Measurements from ENCODE around the gene SMOC2.

Gene SMOC2

DNA sequence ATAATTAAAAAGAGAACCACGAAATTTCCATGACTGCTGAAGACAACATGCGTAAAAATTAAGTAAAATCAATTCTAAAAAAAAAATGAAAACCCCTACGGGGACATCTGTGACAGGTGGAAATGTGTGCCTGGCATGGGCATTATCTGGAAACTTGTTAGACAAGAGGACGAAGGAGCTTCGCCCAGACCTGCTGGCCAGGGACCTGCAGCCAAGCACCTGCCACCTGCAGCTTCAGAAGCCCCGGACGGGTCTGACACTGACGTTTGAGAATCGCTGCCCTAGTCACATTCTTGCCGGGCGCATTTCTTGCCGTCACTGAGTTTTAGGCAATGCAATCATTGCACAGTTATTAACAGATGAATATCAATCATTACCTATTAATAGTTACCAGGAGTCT lies 140.3 kb downstream of the SMOC2 start:
- no peak for DNase-seq

DNA sequence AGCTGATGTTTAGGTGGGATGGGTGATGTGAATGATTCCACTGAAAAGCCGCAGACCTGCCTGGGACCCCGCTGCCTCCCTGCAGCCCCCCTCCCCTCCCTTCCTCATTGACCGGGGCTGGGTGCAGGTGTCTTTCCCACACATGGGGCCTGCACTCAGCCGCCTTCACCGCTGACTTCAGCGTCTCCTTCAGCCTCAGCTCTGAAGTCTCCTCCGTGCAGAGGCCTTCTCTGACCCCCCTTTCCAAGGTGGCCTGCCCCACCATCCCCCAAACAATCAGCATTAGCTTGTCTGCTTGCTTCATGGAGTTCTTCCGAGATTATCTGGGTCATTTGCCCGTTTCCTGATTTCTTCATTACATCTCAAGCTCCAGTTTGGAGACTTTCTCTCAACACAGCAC lies 140.7 kb downstream of the SMOC2 start:
- no peak for DNase-seq

DNA sequence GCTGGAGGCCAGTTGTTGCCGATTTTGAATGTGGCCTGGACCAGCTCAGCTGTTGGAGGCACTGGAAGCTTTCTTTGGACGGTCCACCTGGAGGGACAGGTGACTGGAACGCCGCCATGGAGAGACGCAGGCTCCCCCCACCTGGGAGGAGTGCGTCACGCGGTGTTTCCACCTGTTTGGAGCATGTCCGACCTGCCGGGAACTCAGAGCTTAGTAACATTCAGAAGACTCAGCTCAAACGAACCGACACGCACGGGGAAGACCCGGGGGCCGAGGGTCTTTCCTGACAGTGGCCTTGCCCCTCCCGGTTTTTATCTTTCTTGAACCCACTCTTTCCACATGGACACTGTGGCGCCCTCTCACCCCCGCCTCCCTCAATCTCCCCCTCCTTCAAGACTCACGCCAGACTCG lies 141.6 kb downstream of the SMOC2 start:
- no peak for DNase-seq

DNA sequence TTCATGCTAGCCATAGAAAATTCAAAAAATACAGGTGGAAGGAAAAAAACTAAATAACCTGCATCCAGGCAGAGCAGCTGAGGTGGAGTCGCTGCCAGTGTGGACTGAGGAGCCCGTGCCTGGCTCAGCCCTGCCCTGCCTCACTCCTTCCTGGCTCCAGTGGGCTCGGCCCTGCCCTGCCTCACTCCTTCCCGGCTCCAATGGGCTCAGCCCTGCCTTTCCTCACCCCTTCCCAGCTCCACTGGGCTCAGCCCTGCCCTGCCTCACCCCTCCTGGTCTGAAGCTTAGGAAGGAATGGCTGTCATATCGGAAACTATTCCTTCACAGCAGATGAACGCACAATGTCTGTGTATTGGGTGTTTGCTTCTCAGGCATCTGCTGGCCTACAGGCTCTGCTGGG lies 142.1 kb downstream of the SMOC2 start:
- DNase-seq = no peak

DNA sequence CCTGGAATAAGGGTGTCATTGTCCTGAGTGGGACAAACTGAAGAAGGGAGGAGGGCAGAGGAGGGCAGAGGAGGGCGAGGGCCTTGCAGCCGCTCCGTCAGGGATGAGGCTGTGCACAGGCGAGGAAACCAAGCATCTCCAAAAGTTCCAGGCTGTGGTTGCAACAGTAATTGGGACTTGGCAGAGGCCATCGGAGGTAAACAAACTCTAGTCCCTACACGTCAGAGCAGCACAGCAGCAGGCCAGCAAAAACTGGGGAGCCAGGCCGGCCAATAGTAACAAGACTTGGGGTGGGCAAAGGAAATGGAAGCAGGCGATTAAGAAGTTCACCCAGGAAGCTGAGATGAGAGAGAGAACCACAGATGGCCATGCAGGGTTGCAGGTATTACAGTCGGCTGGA lies 142.8 kb downstream of the SMOC2 start:
- no peak for DNase-seq

DNA sequence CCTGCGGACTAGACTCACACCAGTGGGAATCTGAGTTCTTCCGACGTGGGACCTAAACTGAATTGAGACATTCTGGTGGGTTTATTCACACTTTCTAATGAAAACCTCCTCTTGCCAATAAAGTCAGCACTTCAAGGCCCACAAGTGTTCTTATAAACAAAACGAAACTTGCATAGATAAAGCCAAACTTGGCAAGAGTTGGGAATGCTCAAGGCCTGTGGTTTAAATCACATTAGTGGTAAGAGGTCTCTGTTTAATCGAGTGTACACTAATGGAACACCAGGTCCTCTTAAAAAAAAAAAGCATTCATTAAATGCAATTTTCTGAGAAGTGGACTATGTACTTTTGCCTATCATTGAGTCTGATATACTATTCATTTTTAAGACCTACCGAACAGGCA lies 143.3 kb downstream of the SMOC2 start:
- DNase-seq = no peak

DNA sequence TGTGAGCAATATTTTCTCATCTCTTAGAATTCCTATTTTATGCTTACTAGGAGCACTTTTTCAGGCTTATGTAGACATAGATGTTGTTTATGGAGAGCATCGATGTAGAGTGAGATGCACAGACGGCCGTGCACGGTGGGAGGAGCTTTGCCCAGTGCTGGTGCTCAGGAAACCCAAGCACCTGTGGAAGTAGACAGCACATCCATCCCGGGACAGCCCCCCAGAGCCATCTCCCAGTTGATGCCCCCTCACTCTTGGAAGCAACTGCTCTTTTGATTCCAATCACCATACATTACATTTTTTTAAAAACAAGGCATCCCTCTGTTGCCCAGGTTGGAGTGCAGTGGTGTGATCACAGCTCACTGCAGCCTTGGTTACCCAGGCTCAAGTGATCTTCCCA lies 143.7 kb downstream of the SMOC2 start:
- DNase-seq = no peak

DNA sequence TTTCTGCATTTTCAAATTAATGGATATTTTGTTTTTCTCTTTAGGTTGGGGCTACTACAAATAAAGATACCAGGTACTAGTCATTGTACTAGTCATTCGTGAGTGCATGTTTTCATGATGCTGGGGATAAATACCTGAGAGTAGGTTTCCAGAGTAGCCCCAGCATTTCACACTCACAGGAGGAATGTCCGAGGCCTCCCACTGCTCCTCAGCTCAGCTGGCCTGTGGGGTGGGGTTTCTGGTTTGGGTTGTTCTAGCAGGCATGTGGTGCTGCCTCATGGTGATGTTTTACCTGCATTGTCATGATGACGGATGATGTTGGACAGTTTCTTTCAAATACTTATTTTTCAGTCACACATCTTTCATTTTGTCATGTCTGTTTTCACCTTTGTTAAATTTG lies 144.5 kb downstream of the SMOC2 start:
- DNase-seq = no peak

DNA sequence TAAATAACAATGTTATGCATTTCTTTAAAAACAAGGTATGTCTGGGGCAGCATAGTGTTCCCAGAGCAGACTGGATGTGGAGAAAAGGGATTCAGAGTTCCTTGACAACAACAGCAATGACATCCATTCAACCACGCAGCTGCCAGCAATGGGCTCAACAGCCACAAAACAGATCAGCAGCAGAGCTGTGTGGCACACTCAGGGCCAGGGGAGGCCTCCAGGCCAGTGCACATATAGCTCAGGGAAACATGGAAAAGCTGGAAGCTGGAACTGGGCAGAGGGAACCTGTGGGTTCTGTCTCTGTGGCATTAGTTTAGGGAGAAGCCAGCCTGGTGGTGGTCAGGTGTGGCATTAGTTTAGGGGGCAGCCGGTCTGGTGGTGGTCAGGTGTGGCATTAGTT lies 148.3 kb downstream of the SMOC2 start:
- no peak for DNase-seq

DNA sequence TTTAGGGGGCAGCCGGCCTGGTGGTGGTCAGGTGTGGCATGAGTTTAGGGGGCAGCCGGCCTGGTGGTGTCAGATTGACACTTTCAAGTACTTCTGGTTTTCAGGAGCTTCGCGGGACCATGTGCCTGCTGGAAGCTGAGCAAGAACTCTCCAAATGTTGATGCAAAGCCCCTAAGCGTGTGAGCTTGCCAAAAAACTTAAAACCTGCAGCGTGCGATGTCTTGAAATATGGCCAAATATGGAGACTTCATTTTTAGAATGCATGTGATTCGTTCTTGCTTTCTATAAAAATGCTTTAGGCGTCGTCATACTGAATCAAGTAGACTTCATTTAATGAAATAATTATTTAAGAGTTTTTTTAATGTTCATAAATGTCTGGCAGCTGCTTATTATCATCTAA lies 149.4 kb downstream of the SMOC2 start:
- DNase-seq = no peak

DNA sequence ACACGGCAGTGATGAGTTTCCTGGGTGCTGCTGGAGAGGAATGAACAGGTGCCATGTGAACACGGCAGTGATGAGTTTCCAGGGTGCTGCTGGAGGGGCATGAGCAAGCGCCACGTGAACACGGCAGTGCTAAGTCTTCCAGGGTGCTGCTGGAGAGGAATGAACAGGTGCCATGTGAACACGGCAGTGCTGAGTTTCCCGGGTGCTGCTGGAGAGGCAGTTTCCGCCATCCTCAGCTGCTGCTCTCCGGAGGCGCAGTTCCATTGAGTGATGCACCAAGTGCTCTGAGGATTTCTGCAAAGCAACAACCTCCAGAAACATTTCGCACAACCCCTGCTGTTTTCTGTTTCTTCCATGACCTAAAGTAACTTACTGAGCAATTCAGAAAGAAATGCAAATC lies 155.4 kb downstream of the SMOC2 start:
- no peak for DNase-seq

DNA sequence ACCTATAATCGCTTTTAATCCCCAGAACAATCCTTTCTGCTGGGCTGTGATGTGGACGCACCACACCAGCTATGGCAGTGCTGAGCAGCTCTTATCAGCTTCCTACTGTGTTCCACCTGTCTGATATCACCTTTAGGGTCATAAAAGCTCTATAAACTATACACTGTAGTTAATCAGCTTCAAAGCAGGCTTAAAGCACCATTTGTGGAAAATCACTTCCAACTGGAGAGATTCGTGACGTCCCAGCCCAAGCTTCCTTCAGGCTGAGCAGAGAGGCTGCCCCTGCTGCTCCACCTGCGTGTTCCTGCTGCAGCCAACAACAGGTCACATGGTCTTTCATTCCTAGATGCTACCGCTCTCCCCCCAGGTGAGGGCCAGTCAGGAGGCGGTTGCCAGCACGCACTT lies 156.5 kb downstream of the SMOC2 start:
- DNase-seq = no peak

DNA sequence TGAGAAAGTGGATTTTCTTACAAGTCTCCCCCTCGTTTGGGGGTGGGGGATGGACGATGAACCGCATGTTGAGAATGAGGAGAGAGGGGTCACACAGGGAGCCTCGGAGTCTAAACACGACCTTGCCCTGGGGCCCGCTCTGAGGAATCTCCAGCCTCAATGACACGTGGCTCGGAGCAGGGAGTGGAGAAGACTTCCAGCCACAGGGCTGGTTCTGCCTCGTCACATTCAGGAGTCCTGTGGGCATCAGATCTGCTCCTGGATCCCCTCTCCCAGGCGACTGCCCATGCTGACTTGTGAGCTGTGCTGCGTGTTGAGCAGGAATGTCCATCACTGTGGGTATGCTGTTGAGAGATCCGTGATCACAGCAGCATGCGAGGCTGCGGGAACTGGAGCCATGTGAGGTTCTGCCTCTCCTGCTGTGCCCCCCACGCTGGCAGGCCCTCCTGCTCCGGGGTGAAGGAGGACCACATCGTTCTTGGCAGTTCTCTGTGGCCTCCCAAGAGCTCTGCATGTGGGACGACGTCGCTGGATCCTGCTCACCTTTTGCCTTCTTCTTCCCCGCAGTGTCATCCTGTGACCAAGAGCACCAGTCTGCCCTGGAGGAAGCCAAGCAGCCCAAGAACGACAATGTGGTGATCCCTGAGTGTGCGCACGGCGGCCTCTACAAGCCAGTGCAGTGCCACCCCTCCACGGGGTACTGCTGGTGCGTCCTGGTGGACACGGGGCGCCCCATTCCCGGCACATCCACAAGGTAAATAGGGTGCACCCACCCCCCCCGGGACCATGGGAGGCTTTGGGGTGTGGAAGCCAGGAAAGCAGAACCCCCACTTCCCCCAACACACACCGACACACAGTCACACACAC lies 157.5 kb downstream of the SMOC2 start:
- DNase-seq = no peak

DNA sequence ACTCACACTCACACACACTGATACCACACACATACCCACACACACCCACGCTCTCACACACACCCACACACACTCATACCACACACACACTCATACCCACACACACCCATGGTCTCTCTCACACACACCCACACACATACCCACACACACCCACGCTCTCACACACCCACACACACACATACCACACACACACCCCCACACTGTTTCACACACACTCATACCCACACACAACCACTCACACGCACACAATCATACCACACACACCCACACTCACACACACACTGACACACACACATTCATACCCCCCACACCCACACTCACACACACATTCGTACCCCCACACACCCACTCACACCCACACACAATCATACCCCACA lies 158.1 kb downstream of the SMOC2 start:
- DNase-seq = no peak

DNA sequence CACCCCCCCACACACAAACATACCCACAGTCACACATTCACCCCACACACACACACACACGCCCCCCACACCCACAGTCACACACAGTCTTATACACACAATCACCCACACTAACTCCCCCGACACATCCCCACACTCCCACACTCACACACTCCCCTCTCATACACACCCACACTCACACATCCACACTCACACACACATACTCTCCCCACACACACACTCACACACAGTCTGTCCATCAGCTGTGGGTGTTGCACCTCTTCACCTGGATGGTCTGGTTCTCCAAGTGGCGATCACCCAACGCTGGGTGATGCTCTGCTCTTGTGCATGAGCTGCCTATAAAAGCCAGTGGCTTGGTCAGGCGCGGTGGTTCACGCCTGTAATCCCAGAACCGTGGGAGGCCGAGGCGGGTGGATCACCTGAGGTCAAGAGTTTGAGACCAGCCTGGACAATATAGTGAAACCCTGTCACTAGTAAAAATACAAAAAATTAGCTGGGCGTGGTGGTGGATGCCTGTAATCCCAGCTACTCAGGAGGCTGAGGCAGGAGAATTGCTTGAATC lies 158.9 kb downstream of the SMOC2 start:
- no peak for DNase-seq

DNA sequence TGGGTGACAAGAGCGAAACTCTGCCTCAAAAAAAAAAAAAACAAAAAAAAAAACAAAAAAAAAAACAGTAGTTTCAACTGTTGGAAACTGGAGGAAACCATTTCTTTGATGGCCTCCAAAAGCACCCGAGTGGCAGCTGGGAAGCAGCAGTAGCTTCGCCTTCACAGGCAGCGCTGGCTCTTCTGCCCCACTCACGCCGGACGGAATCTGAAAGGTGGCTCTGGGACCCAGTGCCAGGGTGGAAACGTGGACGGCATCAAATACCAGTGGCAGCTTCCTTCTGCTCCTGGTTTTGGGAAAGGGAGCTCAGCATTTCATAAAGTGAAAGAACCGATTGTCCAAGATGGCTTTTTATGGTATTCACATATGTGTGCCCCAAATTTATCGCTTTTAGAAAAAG lies 159.4 kb downstream of the SMOC2 start:
- DNase-seq = no peak

DNA sequence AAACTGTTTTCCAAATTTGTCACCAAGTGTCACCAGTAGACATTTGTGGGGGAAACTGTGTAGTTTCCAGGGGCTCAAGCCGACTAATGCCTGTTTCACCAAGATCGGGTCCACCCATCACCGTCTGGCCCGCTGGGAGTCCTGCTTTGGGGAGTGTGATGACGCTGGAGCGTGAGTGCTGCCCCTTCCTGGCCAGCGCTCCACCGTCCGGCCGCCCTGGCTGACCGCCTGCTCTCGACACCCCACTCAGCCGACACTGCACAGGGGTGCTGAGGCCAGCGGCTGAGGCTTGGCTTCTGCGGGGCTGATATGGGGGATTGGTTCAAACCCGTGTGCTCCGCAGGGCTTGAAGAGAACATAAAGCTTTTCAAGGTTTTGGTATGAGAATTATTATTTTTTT lies 160.1 kb downstream of the SMOC2 start:
- DNase-seq = no peak

DNA sequence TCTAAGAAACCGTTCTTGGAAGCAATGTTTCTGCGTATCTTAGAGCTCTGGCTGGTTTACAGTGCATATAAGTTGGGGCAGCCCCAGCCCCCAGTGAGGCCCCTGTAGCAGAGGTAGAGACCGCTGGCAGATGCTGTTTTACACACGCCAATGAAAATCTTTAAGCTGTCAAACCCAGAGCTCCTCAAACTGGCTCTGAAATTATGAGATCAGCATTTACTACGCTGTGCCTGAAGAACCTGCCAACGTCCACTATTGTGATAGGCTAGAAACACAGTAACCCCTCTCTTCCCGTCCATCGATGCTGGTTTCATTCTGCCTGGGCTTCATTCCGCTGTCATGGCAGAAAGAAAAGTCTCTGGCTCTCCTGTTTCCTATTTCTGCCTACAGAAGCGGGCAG lies 160.6 kb downstream of the SMOC2 start:
- no peak for DNase-seq

DNA sequence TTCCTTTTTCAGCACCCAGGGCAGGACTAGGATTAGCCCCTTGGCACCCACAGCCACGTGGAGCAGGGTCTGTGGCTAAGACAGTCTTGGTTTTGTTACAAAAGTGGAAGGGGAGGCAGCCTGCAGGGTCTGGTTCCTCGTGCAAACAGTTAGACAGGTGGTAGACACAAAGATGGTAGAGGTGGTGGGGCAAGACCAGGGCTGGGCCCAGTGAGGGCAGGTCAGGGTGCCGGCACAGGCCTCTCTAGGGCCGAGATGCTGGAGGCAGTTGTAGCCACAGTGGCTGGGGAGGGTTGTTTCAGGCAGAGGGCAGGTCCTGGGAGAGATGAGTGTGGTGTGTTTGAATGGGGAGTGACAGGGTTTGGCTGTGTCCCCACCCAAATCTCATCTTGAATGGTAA lies 161.6 kb downstream of the SMOC2 start:
- no peak for DNase-seq

DNA sequence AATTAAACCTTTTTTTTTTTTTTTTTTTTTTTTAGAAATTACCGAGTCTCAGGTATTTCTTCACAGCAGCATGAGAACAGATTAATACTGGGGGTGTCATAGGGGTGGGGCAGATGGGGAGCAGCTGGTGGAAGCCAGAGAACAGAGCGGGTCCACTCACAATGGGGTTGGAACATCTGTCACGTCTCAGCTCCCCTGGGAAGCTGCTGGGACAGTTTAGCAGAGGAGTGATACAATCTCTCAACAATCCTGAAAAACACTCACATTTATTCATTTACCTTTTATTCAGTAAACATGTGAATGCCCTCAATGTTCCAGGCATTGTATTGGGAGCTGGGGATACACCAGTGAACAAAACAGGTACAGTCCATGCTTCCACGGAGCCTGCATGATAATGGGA lies 162.2 kb downstream of the SMOC2 start:
- no peak for DNase-seq

DNA sequence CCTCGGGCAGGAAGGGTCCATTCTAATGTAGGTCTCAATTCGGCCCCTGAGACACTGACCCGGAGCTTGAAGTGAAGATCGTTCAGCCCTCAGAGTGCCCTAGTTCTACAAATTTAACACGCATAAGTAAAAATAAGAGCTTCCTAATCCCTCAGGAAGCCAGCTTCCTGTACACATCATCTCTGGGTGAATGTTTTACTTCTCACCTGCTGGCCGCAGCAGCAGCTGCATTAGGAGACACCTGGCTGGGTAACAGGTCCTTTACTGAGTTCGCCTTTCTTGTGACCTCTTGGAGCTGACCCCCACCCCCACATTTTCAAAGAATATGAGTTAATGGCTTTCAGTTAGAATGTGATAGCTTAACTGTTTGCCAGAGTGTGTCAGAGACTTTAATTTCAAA lies 165.0 kb downstream of the SMOC2 start:
- DNase-seq = no peak

DNA sequence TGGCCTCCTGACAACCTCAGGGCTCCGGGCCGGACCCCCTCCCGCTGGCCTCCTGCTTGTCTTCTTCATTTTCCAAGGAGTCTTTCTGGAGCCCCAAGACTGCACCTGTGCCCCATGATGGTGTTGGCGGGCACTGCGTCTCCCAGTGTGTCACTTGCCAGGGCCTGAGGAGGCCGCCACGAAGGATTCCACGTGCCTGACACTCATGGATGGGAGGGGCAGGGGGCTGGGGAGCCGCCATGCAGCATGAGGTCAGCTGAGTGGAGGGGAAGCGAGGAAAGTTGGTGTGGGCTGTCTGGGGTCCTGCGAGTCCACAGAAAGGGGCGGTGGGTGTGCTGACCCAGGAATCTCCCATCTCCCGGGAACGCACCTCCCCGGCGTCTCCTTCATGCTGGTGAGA lies 165.7 kb downstream of the SMOC2 start:
- DNase-seq = no peak

DNA sequence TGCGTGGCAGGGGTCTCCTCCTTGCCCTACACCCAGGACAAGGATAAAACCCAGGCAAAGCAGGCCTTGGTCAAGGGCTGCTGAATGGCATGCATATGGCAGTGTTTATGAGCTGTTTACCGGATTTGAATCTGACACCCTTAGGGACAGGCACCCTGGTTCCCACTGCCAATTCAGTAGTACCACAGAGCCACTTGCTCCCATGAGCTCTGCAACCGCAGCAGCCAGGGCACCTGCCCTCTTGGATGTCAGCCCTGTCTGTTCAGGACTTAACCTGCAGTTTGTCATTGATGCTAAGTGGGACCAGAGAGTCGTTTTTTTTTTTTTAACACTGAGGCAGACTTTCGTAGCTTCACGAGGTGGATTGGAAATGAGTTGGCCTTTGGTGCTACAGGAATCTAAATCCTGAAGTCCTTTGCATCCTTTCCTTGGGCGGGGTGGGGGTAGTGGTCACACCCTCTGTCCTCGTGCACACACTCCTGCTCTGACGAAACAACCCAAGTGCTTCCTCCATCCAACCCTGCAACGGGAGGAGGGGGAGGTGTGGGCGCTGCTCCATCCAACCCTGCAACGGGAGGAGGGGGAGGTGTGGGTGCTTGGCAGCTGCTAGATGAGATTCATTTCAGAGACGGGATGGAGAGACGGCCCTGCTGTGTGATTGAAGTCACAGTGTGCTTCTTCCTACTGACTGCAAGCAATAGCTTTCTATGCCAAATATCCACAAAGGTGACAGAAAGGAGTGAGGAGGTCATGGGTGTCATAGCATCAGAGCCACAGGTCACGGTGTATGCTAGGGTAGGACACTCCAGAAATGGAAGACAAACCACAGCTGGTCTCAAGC lies 166.5 kb downstream of the SMOC2 start:
- no peak for DNase-seq

DNA sequence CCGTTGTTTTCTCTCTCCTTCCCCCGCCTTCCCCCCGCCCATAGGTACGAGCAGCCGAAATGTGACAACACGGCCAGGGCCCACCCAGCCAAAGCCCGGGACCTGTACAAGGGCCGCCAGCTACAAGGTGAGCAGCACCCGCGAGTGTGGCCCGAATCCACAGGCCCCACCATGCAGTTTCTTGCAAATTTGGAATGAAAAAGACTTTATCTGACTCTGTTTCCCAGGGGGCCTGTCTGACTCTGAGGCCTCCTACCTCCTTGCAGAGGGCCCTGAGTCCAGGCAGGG lies 167.1 kb downstream of the SMOC2 start:
- no peak for DNase-seq
